PC-3 (cell line): ENCODE measurements around the gene PRDM15. TPM values are rescaled to one million over a fixed set of nuclear protein-coding genes. Genes with fewer than 3 reads are reported as not detected.

Experiments used
- ATAC-seq: fragments of 200-7000 bp; cut with Tn5 transposase; 2 replicates; pipeline ENCODE4 v1.9.1; 2020; ENCODE audit warnings: mild to moderate bottlenecking, moderate library complexity
- BruUV-seq: library from RNA; stranded (reverse); fragments of 400-500 nt; replicated peaks from 2 replicates; lab custom pipeline; 2021; lab: Mats Ljungman, UMichigan
- CTCF ChIA-PET: fragments of 300-600 bp; sonication (Branson Sonifier 250); formaldehyde crosslinking; loops from one replicate; lab custom pipeline; 2022; ENCODE audit warnings: antibody characterized with exemption; lab: Charles Lee
- POLR2A ChIA-PET: fragments of 300-600 bp; sonication (Branson Sonifier 250); formaldehyde crosslinking; loops from one replicate; lab custom pipeline; 2022; ENCODE audit warnings: antibody characterized with exemption; ENCODE audit not compliant: unreplicated experiment; lab: Charles Lee
- DNase-seq: peaks from one replicate; pipeline ENCODE4 v3.0.0-alpha.2; 2015
- H2AFZ ChIP-seq: fragments of 300-600 bp; sonication (generic); 2 replicates; pipeline ENCODE4 v1.6.0; 2016; ENCODE audit warnings: antibody characterized with exemption, low read length
- H3F3A ChIP-seq: fragments of 300-600 bp; sonication (generic); one replicate; pipeline ENCODE4 v1.6.0; 2017; ENCODE audit warnings: antibody characterized with exemption, low read length, control low read depth, mild to moderate bottlenecking; ENCODE audit not compliant: unreplicated experiment
- H3K27ac ChIP-seq: fragments of 300-600 bp; sonication (generic); 2 replicates; pipeline ENCODE4 v1.5.1; 2016; ENCODE audit warnings: mild to moderate bottlenecking, low read length
- H3K27me3 ChIP-seq: fragments of 300-600 bp; sonication (generic); 2 replicates; pipeline ENCODE4 v1.6.1; 2016; ENCODE audit warnings: low read length, mixed read lengths
- H3K36me3 ChIP-seq: fragments of 300-600 bp; sonication (generic); 2 replicates; pipeline ENCODE4 v1.6.1; 2016; ENCODE audit warnings: low read depth, mixed run types, low read length, mixed read lengths
- H3K4me1 ChIP-seq: fragments of 300-600 bp; sonication (generic); 2 replicates; pipeline ENCODE4 v1.5.1; 2016; ENCODE audit warnings: low read length; ENCODE audit not compliant: insufficient read depth
- H3K4me2 ChIP-seq: fragments of 300-600 bp; sonication (generic); 2 replicates; pipeline ENCODE4 v1.6.0; 2016; ENCODE audit warnings: low read length
- H3K4me3 ChIP-seq: fragments of 300-600 bp; sonication (generic); 2 replicates; pipeline ENCODE4 v1.5.1; 2016; ENCODE audit warnings: mild to moderate bottlenecking, low read length, mixed read lengths
- H3K79me2 ChIP-seq: fragments of 300-600 bp; sonication (generic); 2 replicates; pipeline ENCODE4 v1.6.1; 2017; ENCODE audit warnings: low read length, mixed read lengths
- H3K9ac ChIP-seq: fragments of 300-600 bp; sonication (generic); 2 replicates; pipeline ENCODE4 v1.6.0; 2016; ENCODE audit warnings: mild to moderate bottlenecking, low read length
- H3K9me2 ChIP-seq: fragments of 300-600 bp; sonication (generic); replicated peaks from 2 replicates; pipeline ENCODE4 v1.6.1; 2016; ENCODE audit warnings: mixed run types, low read length, mixed read lengths
- H3K9me3 ChIP-seq: fragments of 300-600 bp; sonication (generic); 2 replicates; pipeline ENCODE4 v1.6.1; 2016; ENCODE audit warnings: low read length, mixed read lengths
- H4K20me1 ChIP-seq: fragments of 300-600 bp; sonication (generic); 2 replicates; pipeline ENCODE4 v1.6.1; 2016; ENCODE audit warnings: low read length, mixed read lengths
- CTCF ChIP-seq: fragments of 300-600 bp; sonication (generic); conservative IDR thresholded peaks from 2 replicates; pipeline ENCODE4 v1.5.1; 2017; ENCODE audit warnings: antibody characterized with exemption, low read depth, mild to moderate bottlenecking, low read length
- EZH2 ChIP-seq: fragments of 300-600 bp; sonication (generic); IDR thresholded peaks from one replicate; pipeline ENCODE4 v1.6.1; 2017; ENCODE audit warnings: antibody characterized with exemption, mild to moderate bottlenecking, low read length; ENCODE audit not compliant: unreplicated experiment
- EZH2phosphoT487 ChIP-seq: fragments of 300-600 bp; sonication (generic); IDR thresholded peaks from 2 replicates; pipeline ENCODE4 v1.6.1; 2018; ENCODE audit warnings: mild to moderate bottlenecking, antibody characterized with exemption, low read length, borderline replicate concordance
- intact Hi-C: fragments of 100-400 bp; cut with micrococcal nuclease; formaldehyde crosslinking; loops from 2 replicates; pipeline ENCODE4 v1.9.0; 2023
- total RNA-seq: library from RNA; depleted of rRNA; stranded (reverse); fragments of >200 nt; gene quantifications from 2 replicates; pipeline ENCODE4 v1.2.3, GENCODE V29; 2014

The PRDM15 gene
- total RNA-seq, 1 experiment from 2014 or later: 13.4 TPM

DNA sequence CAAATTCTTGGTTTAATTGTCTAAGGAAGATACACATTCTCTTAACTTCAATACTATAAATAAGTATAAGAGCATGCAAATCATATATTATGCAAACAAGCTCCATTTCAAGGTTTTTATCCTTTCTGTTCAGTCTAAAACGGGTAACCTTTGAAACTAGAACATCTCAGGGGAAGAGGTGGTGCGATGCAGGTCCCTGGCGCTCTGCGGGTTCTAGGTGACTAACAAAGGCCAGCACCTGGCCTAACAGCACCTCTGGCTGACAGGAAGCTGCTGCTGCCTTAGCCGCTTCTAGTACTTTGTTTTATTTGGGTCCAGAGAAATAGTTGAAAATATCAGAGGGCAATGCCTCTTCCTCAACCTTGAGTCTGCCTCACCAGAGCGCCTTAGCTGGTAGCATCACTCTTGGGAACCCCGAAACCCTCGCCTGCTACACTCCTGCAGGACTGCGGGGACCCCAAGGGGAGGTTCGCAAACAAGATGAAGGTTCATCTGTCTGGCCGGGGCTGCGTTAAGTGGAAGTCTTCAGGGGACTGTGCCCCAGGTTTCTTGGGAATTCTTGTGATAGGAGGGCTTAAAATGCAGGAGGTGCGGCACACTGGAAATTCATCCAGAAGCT, 45.5 kb downstream of the PRDM15 start:
- H3K4me3 ChIP-seq: no peak overlapping the region
- H3F3A ChIP-seq: no peaks in the 10 kb centered on the region
- no peak overlapping the region for H3K4me2 ChIP-seq
- no peak overlapping the region for H2AFZ ChIP-seq
- no peaks in the 10 kb centered on the region for H3K4me1 ChIP-seq
- BruUV-seq: no TSS peak
- H3K79me2 ChIP-seq: no peaks in the 10 kb centered on the region
- H3K36me3 ChIP-seq: peaks cover 7% of the 10 kb centered on the region; the same call in 1 of the 2 replicates
- H4K20me1 ChIP-seq: no peaks in the 10 kb centered on the region
- ATAC-seq (no peak), DNase-seq (no peak)
- H3K9me2 ChIP-seq: no peaks in the 10 kb centered on the region
- no peak overlapping the region for H3K9ac ChIP-seq
- ChIA-PET CTCF (interaction anchor here (0.6 kb wide), 1 partner anchor 226 kb away, joined by 4 read pairs; no protein-coding TSS in a partner anchor), POLR2A (no interaction called here)
- H3K27me3 ChIP-seq: no peaks in the 10 kb centered on the region
- no peak overlapping the region for H3K27ac ChIP-seq
- H3K9me3 ChIP-seq: no peaks in the 10 kb centered on the region
- TF ChIP-seq EZH2phosphoT487 (no peak), CTCF (no peak), EZH2 (no peak)
- intact Hi-C loops: no loop called here

DNA sequence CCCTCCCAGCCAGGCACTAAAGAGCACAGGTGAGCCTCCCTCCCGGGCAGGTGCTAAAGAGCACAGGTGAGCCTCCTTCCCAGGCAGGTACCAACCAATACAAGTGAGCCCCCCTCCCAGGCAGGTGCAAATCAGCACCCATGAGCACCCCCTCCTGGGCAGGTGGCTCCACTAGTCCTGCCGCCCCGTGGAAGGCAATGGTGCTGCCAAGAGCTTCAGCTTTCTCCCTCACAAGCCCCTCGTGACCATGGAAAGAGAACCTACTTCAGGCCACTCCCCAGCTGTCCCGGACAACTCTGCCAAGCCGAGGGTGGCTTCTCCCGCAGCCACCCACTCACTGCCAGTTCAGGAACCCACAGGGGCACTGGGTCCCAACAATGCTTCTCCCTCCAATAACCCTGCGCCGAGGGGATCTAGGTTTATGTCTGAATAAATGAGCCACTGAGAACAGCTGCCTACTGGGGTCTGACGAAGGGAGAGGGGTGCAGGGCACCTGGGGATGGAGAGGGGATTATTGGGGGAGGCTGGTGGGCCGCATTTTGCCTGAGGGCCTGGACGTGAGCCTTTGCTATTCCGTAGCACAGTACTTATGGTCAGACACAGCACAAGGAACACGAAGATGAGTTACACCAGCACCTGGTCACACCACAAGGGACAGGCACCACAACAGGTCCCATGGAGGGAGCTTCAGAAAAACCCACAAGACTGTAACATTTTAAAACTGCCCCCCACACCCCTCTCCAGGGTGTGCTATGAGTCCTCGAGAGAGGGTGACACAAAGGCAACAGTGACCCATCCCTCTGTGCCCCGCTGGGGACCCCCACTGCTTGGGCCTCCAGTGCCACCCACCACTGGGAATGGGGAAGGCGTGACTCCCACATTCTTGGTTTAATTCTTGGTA, 46.3 kb downstream of the PRDM15 start:
- no peaks in the 10 kb centered on the region for H3F3A ChIP-seq
- H3K27me3 ChIP-seq: no peaks in the 10 kb centered on the region
- H3K4me1 ChIP-seq: no peaks in the 10 kb centered on the region
- H3K9ac ChIP-seq: no peak overlapping the region
- BruUV-seq: no TSS peak
- no peak overlapping the region for H2AFZ ChIP-seq
- intact Hi-C loops: no loop called here
- CTCF ChIA-PET: interaction anchor here (0.6 kb wide), 1 partner anchor 225 kb away, joined by 4 read pairs; no protein-coding TSS in a partner anchor
- H3K4me3 ChIP-seq: no peak overlapping the region
- TF ChIP-seq CTCF: peak; percentile 34; the same call in 1 of the 2 replicates
- no peak for TF ChIP-seq EZH2
- peaks cover 7% of the 10 kb centered on the region; the same call in 1 of the 2 replicates for H3K36me3 ChIP-seq
- DNase-seq (no peak), ATAC-seq (no peak)
- POLR2A ChIA-PET: no interaction called here
- no peaks in the 10 kb centered on the region for H3K9me3 ChIP-seq
- H3K79me2 ChIP-seq: no peaks in the 10 kb centered on the region
- H3K4me2 ChIP-seq: no peak overlapping the region
- H3K9me2 ChIP-seq: no peaks in the 10 kb centered on the region
- no peak overlapping the region for H3K27ac ChIP-seq
- H4K20me1 ChIP-seq: no peaks in the 10 kb centered on the region
